Measurements from ENCODE around the gene LMAN1.

DNA sequence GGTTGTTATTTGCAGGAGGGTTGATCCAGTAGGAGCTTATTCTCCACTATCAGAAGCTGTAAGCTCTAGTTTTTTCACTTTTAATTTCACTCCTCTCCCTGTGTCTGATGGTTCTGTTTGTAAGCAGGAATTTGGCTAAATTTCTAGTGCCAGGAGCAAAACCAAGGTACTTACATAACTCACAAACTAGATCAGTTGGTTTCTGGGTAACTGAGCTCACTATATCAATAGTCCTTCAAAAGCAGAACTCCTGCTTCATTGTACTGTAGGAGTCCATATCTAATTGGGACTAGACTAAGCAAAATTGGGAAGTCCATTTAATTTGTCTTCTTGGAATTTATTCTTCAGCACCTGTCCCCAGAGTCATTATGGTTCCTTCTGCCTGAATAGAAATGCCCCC, 65.7 kb downstream of the LMAN1 start:
- TF ChIP-seq EZH2 (IDR thresholded peaks at IDR 0.05; ENCODE audit: insufficient read depth, poor library complexity, severe bottlenecking): no peak
- TF ChIP-seq EZH2phosphoT487 (IDR thresholded peaks at IDR 0.05; ENCODE audit: insufficient read depth, low read depth): no peak
